Measurements from ENCODE around the gene HES4. TPM values are rescaled to one million over a fixed set of nuclear protein-coding genes. Genes with fewer than 3 reads are reported as not detected.

The HES4 gene
- total and polyA plus RNA-seq, 2 of the 13 experiments (the other 11 are each of a cell fraction or from before 2014, with no cell fraction given): 8.8 to 10.6 TPM

GRCh38 chr1:958823-959730 is 40.8 kb downstream of the HES4 start, which contains the start of gene NOC2L (continued):
- TF ChIP-seq ZNF749 (CRISPR knock-in tag; IDR thresholded peaks at IDR 0.05; ENCODE audit: borderline replicate concordance) (0 out of 2 replicates have a peak, but pooled peaks have one; percentile 53), ATF6 (CRISPR knock-in tag; conservative IDR thresholded peaks at IDR 0.05) (no peak), SMARCE1 (IDR thresholded peaks at IDR 0.05; ENCODE audit: borderline replicate concordance) (no peak), ZZZ3 (CRISPR knock-in tag; IDR thresholded peaks at IDR 0.05; ENCODE audit: borderline replicate concordance) (no peak), HNF1B (CRISPR knock-in tag; IDR thresholded peaks at IDR 0.05) (peak; percentile 65; the same call in 1 of the 2 replicates), ZNF776 (CRISPR knock-in tag; IDR thresholded peaks at IDR 0.05) (no peak), BCLAF1 (IDR thresholded peaks at IDR 0.05) (no peak), TRAFD1 (CRISPR knock-in tag; IDR thresholded peaks at IDR 0.05; ENCODE audit: borderline replicate concordance) (no peak), HNRNPL (IDR thresholded peaks at IDR 0.05; ENCODE audit: low read depth, low read length) (no peak), HNRNPLL (IDR thresholded peaks at IDR 0.05; ENCODE audit: low read depth, low read length, poor library complexity, severe bottlenecking) (no peak), TOE1 (CRISPR knock-in tag; IDR thresholded peaks at IDR 0.05) (no peak), THYN1 (CRISPR knock-in tag; IDR thresholded peaks at IDR 0.05; ENCODE audit: borderline replicate concordance, low read depth) (no peak), CSRNP1 (CRISPR knock-in tag; IDR thresholded peaks at IDR 0.05) (no peak), ATRX (CRISPR knock-in tag; IDR thresholded peaks at IDR 0.05; ENCODE audit: borderline replicate concordance) (no peak), KDM4B (CRISPR knock-in tag; IDR thresholded peaks at IDR 0.05) (no peak), KLF9 (CRISPR knock-in tag; IDR thresholded peaks at IDR 0.05; ENCODE audit: low read depth) (no peak), FOXM1 (CRISPR knock-in tag; IDR thresholded peaks at IDR 0.05) (no peak), ZNF558 (CRISPR knock-in tag; IDR thresholded peaks at IDR 0.05; ENCODE audit: borderline replicate concordance) (peak; percentile 72; the same call in 1 of the 2 replicates), TEAD3 (CRISPR knock-in tag; optimal IDR thresholded peaks at IDR 0.05; ENCODE audit: borderline replicate concordance) (no peak)

All from HepG2 (cell line).